SH-SY5Y (cell line): ENCODE data around the gene CYP1A2.

Experiments
- GATA2 ChIP-seq: IDR thresholded peaks from 2 replicates; pipeline ENCODE4 v1.6.1; 2011; ENCODE audit warnings: mild to moderate bottlenecking, low read depth, low read length
- GATA3 ChIP-seq: IDR thresholded peaks from 2 replicates; pipeline ENCODE4 v1.6.1; 2011; ENCODE audit warnings: low read depth, mild to moderate bottlenecking, low read length, moderate library complexity

- no peak for TF ChIP-seq GATA2
- no peak for TF ChIP-seq GATA3
Observed at GRCh38 chr15:74709011-74709410, 39.6 kb upstream of the CYP1A2 start.
